VCaP (cell line): ENCODE results near the gene TRA2A.
A peak's percentile ranks its signal among the peaks of the same experiment; 100 is the strongest.

Source experiments
- H3K27ac ChIP-seq: fragments of 450-650 bp; 2 replicates; pipeline ENCODE4 v1.5.1; 2017
- CTCF ChIP-seq: fragments of 450-650 bp; conservative IDR thresholded peaks from 2 replicates; pipeline ENCODE4 v1.5.1; 2017; ENCODE audit warnings: mild to moderate bottlenecking, moderate library complexity

Gene TRA2A

GRCh38 chr7:23468526-23469149 lies 63.1 kb downstream of the TRA2A start:
- TF ChIP-seq CTCF = no peak
- no peak overlapping the region for H3K27ac ChIP-seq

- no peak overlapping the region for H3K27ac ChIP-seq
- TF ChIP-seq CTCF = no peak
These were observed 63.8 kb downstream of the TRA2A start for GRCh38 chr7:23467806-23468525.

GRCh38 chr7:23467291-23467805 lies 64.4 kb downstream of the TRA2A start:
- no peak for TF ChIP-seq CTCF
- H3K27ac ChIP-seq = no peak overlapping the region

GRCh38 chr7:23462846-23463245 lies 68.9 kb downstream of the TRA2A start:
- peak; percentile 27; the same call in 1 of the 2 replicates for TF ChIP-seq CTCF
- H3K27ac ChIP-seq = no peak overlapping the region

- TF ChIP-seq CTCF = no peak
- no peak overlapping the region for H3K27ac ChIP-seq
These were observed 73.7 kb downstream of the TRA2A start for GRCh38 chr7:23458044-23458443.

GRCh38 chr7:23456093-23456492 lies 75.7 kb downstream of the TRA2A start:
- no peak for TF ChIP-seq CTCF
- no peak overlapping the region for H3K27ac ChIP-seq

GRCh38 chr7:23454881-23455526 lies 76.8 kb downstream of the TRA2A start:
- no peak overlapping the region for H3K27ac ChIP-seq
- no peak for TF ChIP-seq CTCF
